Peyer's patch (tissue), 4 donors: ENCODE results near the gene GID8.

ENCODE experiments used
- POLR2A ChIP-seq, 2 donors: fragments of 450-650 bp; IDR thresholded peaks; one replicate each; pipeline ENCODE4 v1.5.1; 2017; ENCODE audit warnings: antibody characterized with exemption in 2 of 2, mild to moderate bottlenecking in 2 of 2, moderate library complexity in 2 of 2
- TF ChIP-seq, protein P1 (sequence below), 6 experiments: fragments of 450-650 bp in 4 of 6; fragments of 200-600 bp in 2 of 6; sonication (generic) in 1 of 6; IDR thresholded peaks; one replicate each; pipeline ENCODE4 v1.5.1; 2017 to 2019; ENCODE audit warnings: antibody characterized with exemption in 6 of 6, mild to moderate bottlenecking in 3 of 6, moderate library complexity in 1 of 6

- TF ChIP-seq, protein P1, sequence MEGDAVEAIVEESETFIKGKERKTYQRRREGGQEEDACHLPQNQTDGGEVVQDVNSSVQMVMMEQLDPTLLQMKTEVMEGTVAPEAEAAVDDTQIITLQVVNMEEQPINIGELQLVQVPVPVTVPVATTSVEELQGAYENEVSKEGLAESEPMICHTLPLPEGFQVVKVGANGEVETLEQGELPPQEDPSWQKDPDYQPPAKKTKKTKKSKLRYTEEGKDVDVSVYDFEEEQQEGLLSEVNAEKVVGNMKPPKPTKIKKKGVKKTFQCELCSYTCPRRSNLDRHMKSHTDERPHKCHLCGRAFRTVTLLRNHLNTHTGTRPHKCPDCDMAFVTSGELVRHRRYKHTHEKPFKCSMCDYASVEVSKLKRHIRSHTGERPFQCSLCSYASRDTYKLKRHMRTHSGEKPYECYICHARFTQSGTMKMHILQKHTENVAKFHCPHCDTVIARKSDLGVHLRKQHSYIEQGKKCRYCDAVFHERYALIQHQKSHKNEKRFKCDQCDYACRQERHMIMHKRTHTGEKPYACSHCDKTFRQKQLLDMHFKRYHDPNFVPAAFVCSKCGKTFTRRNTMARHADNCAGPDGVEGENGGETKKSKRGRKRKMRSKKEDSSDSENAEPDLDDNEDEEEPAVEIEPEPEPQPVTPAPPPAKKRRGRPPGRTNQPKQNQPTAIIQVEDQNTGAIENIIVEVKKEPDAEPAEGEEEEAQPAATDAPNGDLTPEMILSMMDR (IDR thresholded peaks at IDR 0.05), result no peak
- no peak for TF ChIP-seq POLR2A (IDR thresholded peaks at IDR 0.05)
These were observed 12.0 kb downstream of the GID8 start for GRCh38 chr20:62949962-62950361.
